ENCODE measurements around the gene CPE.
"Not testable (repeated sequence)": the region's sequence is repeated elsewhere in the genome, so short reads cannot be mapped to it uniquely, and the experiment has no call there.

Gene CPE

DNA sequence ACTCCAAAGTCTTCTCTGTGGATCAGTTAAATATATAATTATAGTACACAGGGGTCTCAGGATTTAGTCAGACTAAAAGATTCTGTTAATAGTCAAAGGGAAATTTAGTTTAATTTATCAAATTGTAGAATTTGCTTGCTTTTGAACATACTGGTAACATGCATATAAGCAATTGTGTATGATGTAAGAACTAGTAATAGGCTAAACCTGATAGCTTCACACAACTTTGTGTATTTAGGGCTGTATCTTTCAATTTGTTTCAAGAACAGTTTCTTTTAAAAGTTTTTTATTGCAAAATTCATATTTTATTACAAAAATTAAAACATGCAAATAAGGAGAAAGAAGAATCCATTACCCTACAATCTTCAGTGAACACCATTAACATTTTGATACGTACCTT is 99.5 kb downstream of the CPE start:
- Histone ChIP-seq H3K4me1 (ENCODE audit: control insufficient read depth, low read length) (no peaks in the 10 kb centered on the region), H3K36me3 (ENCODE audit: control insufficient read depth, low read length) (no peaks in the 10 kb centered on the region), H3K9me3 (ENCODE audit: control insufficient read depth, insufficient read depth, low read length) (no peaks in the 10 kb centered on the region), H4K20me1 (ENCODE audit: control insufficient read depth, insufficient read depth, low read depth, low read length) (no peaks in the 10 kb centered on the region), H3K27ac (ENCODE audit: low read depth, low read length) (no peak overlapping the region), H3K4me3 (ENCODE audit: low read length) (no peak overlapping the region), H3K9me2 (replicated peaks; ENCODE audit: control insufficient read depth, low read length) (no peaks in the 10 kb centered on the region), H3K27me3 (ENCODE audit: control insufficient read depth, low read length) (no peaks in the 10 kb centered on the region), H3K79me2 (ENCODE audit: control insufficient read depth, low read length) (no peaks in the 10 kb centered on the region), H3F3A (ENCODE audit: control insufficient read depth, insufficient read depth) (no peaks in the 10 kb centered on the region), H3K4me2 (ENCODE audit: low read length) (no peak overlapping the region)
- TF ChIP-seq, protein P1, sequence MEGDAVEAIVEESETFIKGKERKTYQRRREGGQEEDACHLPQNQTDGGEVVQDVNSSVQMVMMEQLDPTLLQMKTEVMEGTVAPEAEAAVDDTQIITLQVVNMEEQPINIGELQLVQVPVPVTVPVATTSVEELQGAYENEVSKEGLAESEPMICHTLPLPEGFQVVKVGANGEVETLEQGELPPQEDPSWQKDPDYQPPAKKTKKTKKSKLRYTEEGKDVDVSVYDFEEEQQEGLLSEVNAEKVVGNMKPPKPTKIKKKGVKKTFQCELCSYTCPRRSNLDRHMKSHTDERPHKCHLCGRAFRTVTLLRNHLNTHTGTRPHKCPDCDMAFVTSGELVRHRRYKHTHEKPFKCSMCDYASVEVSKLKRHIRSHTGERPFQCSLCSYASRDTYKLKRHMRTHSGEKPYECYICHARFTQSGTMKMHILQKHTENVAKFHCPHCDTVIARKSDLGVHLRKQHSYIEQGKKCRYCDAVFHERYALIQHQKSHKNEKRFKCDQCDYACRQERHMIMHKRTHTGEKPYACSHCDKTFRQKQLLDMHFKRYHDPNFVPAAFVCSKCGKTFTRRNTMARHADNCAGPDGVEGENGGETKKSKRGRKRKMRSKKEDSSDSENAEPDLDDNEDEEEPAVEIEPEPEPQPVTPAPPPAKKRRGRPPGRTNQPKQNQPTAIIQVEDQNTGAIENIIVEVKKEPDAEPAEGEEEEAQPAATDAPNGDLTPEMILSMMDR (IDR thresholded peaks at IDR 0.05; ENCODE audit: low read depth, low read length, poor library complexity, severe bottlenecking): no peak
- no peak for TF ChIP-seq EZH2phosphoT487 (IDR thresholded peaks at IDR 0.05; ENCODE audit: borderline replicate concordance, low read length)

DNA sequence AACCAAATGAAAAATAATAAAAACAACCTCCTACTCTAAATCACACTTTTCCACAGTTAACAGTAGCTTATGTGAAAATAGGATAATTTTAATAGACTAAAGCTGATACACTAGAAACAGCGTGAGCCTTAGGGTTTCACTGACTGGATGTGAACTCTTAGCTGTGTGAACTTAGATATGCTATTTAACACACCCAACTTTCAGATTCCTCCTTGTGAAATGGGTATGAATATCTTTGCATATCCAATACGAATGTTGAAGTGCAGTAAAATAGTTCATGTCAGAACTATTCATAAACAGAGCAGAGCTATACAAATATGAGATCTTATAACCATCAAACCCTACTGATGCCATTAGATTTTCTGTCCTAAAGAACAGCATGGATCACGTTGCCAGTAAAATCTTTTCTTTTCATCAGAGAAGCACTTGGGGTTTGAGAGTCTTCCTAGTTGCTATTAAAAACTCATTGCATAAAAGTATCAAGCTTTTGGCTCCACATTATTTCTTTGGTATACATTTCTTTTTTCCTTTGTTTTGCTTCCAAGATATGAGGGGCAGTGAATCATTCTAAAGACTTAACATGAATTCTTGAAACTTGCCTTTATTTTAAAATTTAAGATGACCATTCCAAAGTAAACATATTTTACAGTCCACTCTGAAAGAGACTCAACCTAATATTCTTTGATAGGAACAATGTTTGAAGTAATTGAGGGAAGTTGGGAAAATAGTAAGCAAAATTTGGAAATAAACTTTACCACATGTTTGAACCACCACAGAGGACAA is 102.4 kb downstream of the CPE start:
- Histone ChIP-seq H3F3A (ENCODE audit: control insufficient read depth, insufficient read depth) (no peaks in the 10 kb centered on the region), H3K36me3 (ENCODE audit: control insufficient read depth, low read length) (no peaks in the 10 kb centered on the region), H3K27ac (ENCODE audit: low read depth, low read length) (no peak overlapping the region), H3K9me2 (replicated peaks; ENCODE audit: control insufficient read depth, low read length) (no peaks in the 10 kb centered on the region), H4K20me1 (ENCODE audit: control insufficient read depth, insufficient read depth, low read depth, low read length) (no peaks in the 10 kb centered on the region), H3K79me2 (ENCODE audit: control insufficient read depth, low read length) (no peaks in the 10 kb centered on the region), H3K9me3 (ENCODE audit: control insufficient read depth, insufficient read depth, low read length) (no peaks in the 10 kb centered on the region), H3K27me3 (ENCODE audit: control insufficient read depth, low read length) (no peaks in the 10 kb centered on the region), H3K4me3 (ENCODE audit: low read length) (no peak overlapping the region), H3K4me1 (ENCODE audit: control insufficient read depth, low read length) (no peaks in the 10 kb centered on the region), H3K4me2 (ENCODE audit: low read length) (no peak overlapping the region)
- TF ChIP-seq, protein P1 (IDR thresholded peaks at IDR 0.05; ENCODE audit: low read depth, low read length, poor library complexity, severe bottlenecking): no peak
- TF ChIP-seq EZH2phosphoT487 (IDR thresholded peaks at IDR 0.05; ENCODE audit: borderline replicate concordance, low read length): no peak

DNA sequence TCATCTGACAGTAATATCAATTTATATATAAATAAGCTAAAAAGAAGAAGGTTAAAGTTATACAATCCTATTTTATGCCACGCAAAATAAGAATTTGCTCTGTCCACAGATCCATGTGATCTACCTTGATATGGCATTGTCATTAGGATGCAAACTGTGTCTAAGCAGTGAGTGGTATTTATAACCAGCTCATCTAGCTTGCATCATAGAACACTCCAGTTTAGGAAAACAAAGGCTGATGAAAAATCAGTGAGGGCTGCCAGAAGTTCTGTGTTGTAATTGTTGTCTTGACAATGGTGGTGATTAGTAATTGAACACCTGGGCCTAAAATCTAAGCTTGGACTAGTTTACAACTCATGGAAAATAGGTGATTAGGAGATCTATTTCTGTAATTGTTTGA is 111.0 kb downstream of the CPE start:
- Histone ChIP-seq H3K9me2 (replicated peaks; ENCODE audit: control insufficient read depth, low read length) (no peaks in the 10 kb centered on the region), H4K20me1 (ENCODE audit: control insufficient read depth, insufficient read depth, low read depth, low read length) (no peaks in the 10 kb centered on the region), H3K4me1 (ENCODE audit: control insufficient read depth, low read length) (no peaks in the 10 kb centered on the region), H3K79me2 (ENCODE audit: control insufficient read depth, low read length) (no peaks in the 10 kb centered on the region), H3K4me2 (ENCODE audit: low read length) (no peak overlapping the region), H3K36me3 (ENCODE audit: control insufficient read depth, low read length) (no peaks in the 10 kb centered on the region), H3K4me3 (ENCODE audit: low read length) (no peak overlapping the region), H3K27ac (ENCODE audit: low read depth, low read length) (no peak overlapping the region), H3K9me3 (ENCODE audit: control insufficient read depth, insufficient read depth, low read length) (no peaks in the 10 kb centered on the region), H3F3A (ENCODE audit: control insufficient read depth, insufficient read depth) (no peaks in the 10 kb centered on the region), H3K27me3 (ENCODE audit: control insufficient read depth, low read length) (peaks cover 9% of the 10 kb centered on the region)
- TF ChIP-seq, protein P1 (IDR thresholded peaks at IDR 0.05; ENCODE audit: low read depth, low read length, poor library complexity, severe bottlenecking): no peak
- TF ChIP-seq EZH2phosphoT487 (IDR thresholded peaks at IDR 0.05; ENCODE audit: borderline replicate concordance, low read length): no peak

DNA sequence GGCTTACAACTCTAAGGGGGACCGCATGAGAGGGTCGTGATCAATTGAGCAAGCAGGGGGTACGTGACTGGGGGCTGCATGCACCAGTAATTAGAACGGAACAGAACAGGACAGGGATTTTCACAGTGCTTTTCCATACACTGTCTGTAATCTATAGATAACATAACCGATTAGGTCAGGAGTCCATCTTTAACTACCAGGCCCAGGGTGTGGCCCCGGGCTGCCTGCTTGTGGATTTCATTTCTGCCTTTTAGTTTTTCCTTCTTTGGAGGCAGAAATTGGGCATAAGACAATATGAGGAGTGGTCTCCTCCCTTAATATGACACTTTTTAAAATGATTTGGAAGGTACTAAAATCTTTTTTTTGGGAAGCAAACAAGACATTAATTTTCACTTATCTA is 113.8 kb downstream of the CPE start:
- not testable (repeated sequence) for H3K36me3 ChIP-seq (ENCODE audit: control insufficient read depth, low read length); H3K4me1 ChIP-seq (ENCODE audit: control insufficient read depth, low read length); H3K9me2 ChIP-seq (replicated peaks; ENCODE audit: control insufficient read depth, low read length); H3F3A ChIP-seq (ENCODE audit: control insufficient read depth, insufficient read depth); H3K9me3 ChIP-seq (ENCODE audit: control insufficient read depth, insufficient read depth, low read length); H4K20me1 ChIP-seq (ENCODE audit: control insufficient read depth, insufficient read depth, low read depth, low read length); H3K79me2 ChIP-seq (ENCODE audit: control insufficient read depth, low read length); H3K4me2 ChIP-seq (ENCODE audit: low read length); H3K4me3 ChIP-seq (ENCODE audit: low read length); H3K27me3 ChIP-seq (ENCODE audit: control insufficient read depth, low read length); H3K27ac ChIP-seq (ENCODE audit: low read depth, low read length)
